ENCODE results near the gene CTDSPL. TPM values are rescaled to one million over a fixed set of nuclear protein-coding genes. Genes with fewer than 3 reads are reported as not detected.
A peak's percentile ranks its signal among the peaks of the same experiment; 100 is the strongest.

Gene CTDSPL
- total RNA-seq, 6 donors from 2014 or later = 35.6 to 78.1 (median 55.5) TPM

- Histone ChIP-seq H3K4me3 (no peak overlapping the region), H3K36me3 (no peaks in the 10 kb centered on the region), H3K9me3 (no peaks in the 10 kb centered on the region), H3K27me3 (no peaks in the 10 kb centered on the region), H3K4me1 (peaks cover 24 to 51% (median 43%) of the 10 kb centered on the region in 4 donors), H3K27ac (peak overlapping the region; percentile 20 to 79 (median 55))
- 55 to 74% methylated on average over 5 of the region's 5 CpGs for WGBS, 2 donors
- DNase-seq (no peak), ATAC-seq (ENCODE audit: low FRiP score in 2 of 2) (no peak)
- no peak for TF ChIP-seq POLR2A (IDR thresholded peaks at IDR 0.05)
- no peak for TF ChIP-seq POLR2AphosphoS5 (IDR thresholded peaks at IDR 0.05)
- no peak for TF ChIP-seq CTCF (IDR thresholded peaks at IDR 0.05)
- TF ChIP-seq EP300 (IDR thresholded peaks at IDR 0.05) = no peak
These were observed 45.1 kb downstream of the CTDSPL start for GRCh38 chr3:37906734-37907282.

- H3K27me3 ChIP-seq = no peaks in the 10 kb centered on the region
- no peaks in the 10 kb centered on the region for H3K36me3 ChIP-seq
- no peak overlapping the region for H3K4me3 ChIP-seq
- H3K27ac ChIP-seq = no peak overlapping the region
- 56 to 64% methylated on average over 2 of the region's 2 CpGs for WGBS, 2 donors
- DNase-seq (no peak), ATAC-seq (ENCODE audit: low FRiP score in 2 of 2) (no peak)
- H3K4me1 ChIP-seq = peaks cover 29 to 56% (median 45%) of the 10 kb centered on the region in 4 donors
- TF ChIP-seq POLR2A (IDR thresholded peaks at IDR 0.05) = no peak
- TF ChIP-seq CTCF (IDR thresholded peaks at IDR 0.05) = no peak
- TF ChIP-seq EP300 (IDR thresholded peaks at IDR 0.05) = no peak
- H3K9me3 ChIP-seq = no peaks in the 10 kb centered on the region
These were observed 45.7 kb downstream of the CTDSPL start for GRCh38 chr3:37907371-37907770.

GRCh38 chr3:37907906-37908305 is 46.2 kb downstream of the CTDSPL start:
- no peak for DNase-seq
- Histone ChIP-seq H3K4me3 (no peak overlapping the region), H3K9me3 (no peaks in the 10 kb centered on the region), H3K27ac (no peak overlapping the region), H3K27me3 (no peaks in the 10 kb centered on the region), H3K36me3 (no peaks in the 10 kb centered on the region), H3K4me1 (peaks cover 31 to 55% (median 45%) of the 10 kb centered on the region in 4 donors)
- no peak for TF ChIP-seq POLR2AphosphoS5 (IDR thresholded peaks at IDR 0.05)
- no peak for TF ChIP-seq EP300 (IDR thresholded peaks at IDR 0.05)
- TF ChIP-seq POLR2A (IDR thresholded peaks at IDR 0.05) = no peak
- no peak for TF ChIP-seq CTCF (IDR thresholded peaks at IDR 0.05)
- 59 to 66% methylated on average over 6 of the region's 6 CpGs for WGBS, 2 donors
- ATAC-seq (ENCODE audit: low FRiP score in 2 of 2) = no peak

- Histone ChIP-seq H3K4me1 (peaks cover 29 to 48% (median 36%) of the 10 kb centered on the region in 4 donors), H3K27me3 (no peaks in the 10 kb centered on the region), H3K36me3 (no peaks in the 10 kb centered on the region), H3K4me3 (no peak overlapping the region), H3K9me3 (no peaks in the 10 kb centered on the region), H3K27ac (peak overlapping the region in 1 of 4 donors; percentile 49)
- ATAC-seq (ENCODE audit: low FRiP score in 2 of 2) (peak in 1 of 2 donors; percentile 34), DNase-seq (peak in 1 of 2 donors; percentile 20)
- 86 to 90% methylated on average over 5 of the region's 5 CpGs for WGBS, 2 donors
- no peak for TF ChIP-seq EP300 (IDR thresholded peaks at IDR 0.05)
- TF ChIP-seq POLR2A (IDR thresholded peaks at IDR 0.05) = no peak
- no peak for TF ChIP-seq POLR2AphosphoS5 (IDR thresholded peaks at IDR 0.05)
- no peak for TF ChIP-seq CTCF (IDR thresholded peaks at IDR 0.05)
These were observed 47.6 kb downstream of the CTDSPL start for GRCh38 chr3:37909067-37909911.
